ENCODE data around the gene BIVM.

The BIVM gene

GRCh38 chr13:102869948-102870676 lies 71.2 kb downstream of the BIVM start:
- Histone ChIP-seq H3K36me3 (peaks cover 34% of the 10 kb centered on the region), H3K4me3 (ENCODE audit: low read depth, low read length) (no peak overlapping the region), H3K4me1 (no peaks in the 10 kb centered on the region), H3K9me3 (no peaks in the 10 kb centered on the region), H3K27me3 (no peaks in the 10 kb centered on the region)
- no peak for DNase-seq
- TF ChIP-seq, protein P1, sequence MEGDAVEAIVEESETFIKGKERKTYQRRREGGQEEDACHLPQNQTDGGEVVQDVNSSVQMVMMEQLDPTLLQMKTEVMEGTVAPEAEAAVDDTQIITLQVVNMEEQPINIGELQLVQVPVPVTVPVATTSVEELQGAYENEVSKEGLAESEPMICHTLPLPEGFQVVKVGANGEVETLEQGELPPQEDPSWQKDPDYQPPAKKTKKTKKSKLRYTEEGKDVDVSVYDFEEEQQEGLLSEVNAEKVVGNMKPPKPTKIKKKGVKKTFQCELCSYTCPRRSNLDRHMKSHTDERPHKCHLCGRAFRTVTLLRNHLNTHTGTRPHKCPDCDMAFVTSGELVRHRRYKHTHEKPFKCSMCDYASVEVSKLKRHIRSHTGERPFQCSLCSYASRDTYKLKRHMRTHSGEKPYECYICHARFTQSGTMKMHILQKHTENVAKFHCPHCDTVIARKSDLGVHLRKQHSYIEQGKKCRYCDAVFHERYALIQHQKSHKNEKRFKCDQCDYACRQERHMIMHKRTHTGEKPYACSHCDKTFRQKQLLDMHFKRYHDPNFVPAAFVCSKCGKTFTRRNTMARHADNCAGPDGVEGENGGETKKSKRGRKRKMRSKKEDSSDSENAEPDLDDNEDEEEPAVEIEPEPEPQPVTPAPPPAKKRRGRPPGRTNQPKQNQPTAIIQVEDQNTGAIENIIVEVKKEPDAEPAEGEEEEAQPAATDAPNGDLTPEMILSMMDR (IDR thresholded peaks at IDR 0.05; ENCODE audit: low read depth, low read length) = no peak

DNA sequence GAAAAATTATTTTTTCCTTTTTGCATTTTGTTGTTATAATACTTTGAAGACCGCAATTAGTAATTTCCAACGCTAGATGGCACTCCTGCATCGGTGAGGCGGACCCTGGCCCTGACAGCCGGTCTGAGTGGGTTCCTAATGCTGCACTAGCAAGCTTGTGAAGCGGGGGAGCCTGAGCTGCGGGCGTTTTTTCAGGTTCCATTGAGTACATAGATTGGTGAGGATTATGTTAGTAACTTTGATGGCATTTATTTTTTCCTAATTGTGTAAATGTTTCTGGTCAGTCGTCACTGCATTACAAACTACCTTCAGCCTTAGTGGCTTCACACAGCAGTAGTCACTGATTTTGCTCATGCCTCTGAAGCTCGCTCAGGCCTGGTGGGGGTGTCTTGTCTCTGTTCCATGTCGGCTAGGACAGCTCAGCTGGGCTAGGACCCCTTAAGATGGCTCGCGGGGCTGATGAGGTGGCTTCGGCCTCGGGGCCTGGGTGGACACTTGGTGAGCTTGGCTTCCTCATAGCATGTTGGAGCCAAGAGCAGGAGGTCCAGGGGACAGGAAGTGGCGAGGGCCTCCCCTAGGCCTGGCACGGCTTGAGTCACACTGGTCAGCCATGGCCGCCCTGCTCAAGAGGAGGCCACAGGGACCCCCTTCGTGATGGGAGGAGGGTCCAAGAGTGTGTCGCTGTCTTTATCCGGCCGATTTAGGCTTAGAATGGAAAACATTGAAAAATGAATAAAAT lies 71.9 kb downstream of the BIVM start:
- Histone ChIP-seq H3K9me3 (no peaks in the 10 kb centered on the region), H3K4me1 (no peaks in the 10 kb centered on the region), H3K4me3 (ENCODE audit: low read depth, low read length) (no peak overlapping the region), H3K36me3 (peaks cover 37% of the 10 kb centered on the region), H3K27me3 (no peaks in the 10 kb centered on the region)
- DNase-seq = peak; percentile 75
- TF ChIP-seq, protein P1 (IDR thresholded peaks at IDR 0.05; ENCODE audit: low read depth, low read length) = peak; percentile 87

GRCh38 chr13:102872131-102872530 lies 73.2 kb downstream of the BIVM start:
- DNase-seq = no peak
- Histone ChIP-seq H3K36me3 (peaks cover 33% of the 10 kb centered on the region), H3K4me1 (no peaks in the 10 kb centered on the region), H3K4me3 (ENCODE audit: low read depth, low read length) (no peak overlapping the region), H3K27me3 (no peaks in the 10 kb centered on the region), H3K9me3 (no peaks in the 10 kb centered on the region)
- TF ChIP-seq, protein P1 (IDR thresholded peaks at IDR 0.05; ENCODE audit: low read depth, low read length) = no peak

DNA sequence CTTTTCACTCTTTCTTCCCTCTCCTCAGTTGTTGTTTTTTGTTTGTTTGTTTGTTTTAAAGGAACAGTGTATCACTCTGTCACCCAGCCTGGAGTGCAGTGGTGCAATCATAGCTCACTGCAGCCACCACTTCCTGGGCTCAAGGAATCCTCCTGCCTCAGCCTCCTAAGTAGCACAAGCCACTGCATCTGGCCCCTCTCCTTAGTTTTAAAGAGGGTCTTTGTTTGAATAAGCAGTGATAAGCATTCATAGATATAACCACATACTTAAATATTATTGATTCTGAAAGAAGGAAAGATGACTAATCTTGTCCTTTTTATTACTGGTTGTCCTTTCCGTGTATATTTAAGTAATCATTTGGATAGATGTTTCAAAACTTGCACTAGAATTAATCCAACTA lies 73.6 kb downstream of the BIVM start:
- Histone ChIP-seq H3K4me3 (ENCODE audit: low read depth, low read length) (no peak overlapping the region), H3K9me3 (no peaks in the 10 kb centered on the region), H3K27me3 (no peaks in the 10 kb centered on the region), H3K4me1 (no peaks in the 10 kb centered on the region), H3K36me3 (peaks cover 29% of the 10 kb centered on the region)
- TF ChIP-seq, protein P1 (IDR thresholded peaks at IDR 0.05; ENCODE audit: low read depth, low read length) = no peak
- no peak for DNase-seq

DNA sequence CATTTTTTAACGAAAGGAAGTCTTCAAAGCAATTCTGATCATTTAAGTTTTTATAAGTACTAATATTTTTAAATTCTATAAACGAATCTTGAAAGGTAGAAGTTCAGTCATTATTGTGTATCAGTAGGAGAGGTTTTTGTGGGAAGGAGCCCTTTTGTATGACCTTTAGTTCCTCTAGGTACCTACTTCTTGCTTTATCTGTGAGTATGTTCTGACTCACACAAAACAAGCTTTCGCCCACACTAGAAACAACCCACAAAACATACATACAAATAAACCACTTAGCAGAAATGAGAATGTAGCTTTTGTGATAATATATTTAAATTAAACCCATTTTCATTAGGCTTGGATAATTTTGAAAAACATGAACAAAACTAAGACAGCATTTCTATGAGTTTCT lies 74.7 kb downstream of the BIVM start:
- H3K4me3 ChIP-seq (ENCODE audit: low read depth, low read length) = no peak overlapping the region
- TF ChIP-seq, protein P1 (IDR thresholded peaks at IDR 0.05; ENCODE audit: low read depth, low read length) = no peak
- no peaks in the 10 kb centered on the region for H3K27me3 ChIP-seq
- peaks cover 28% of the 10 kb centered on the region for H3K36me3 ChIP-seq
- no peaks in the 10 kb centered on the region for H3K4me1 ChIP-seq
- DNase-seq = no peak
- no peaks in the 10 kb centered on the region for H3K9me3 ChIP-seq

GRCh38 chr13:102875256-102875655 lies 76.3 kb downstream of the BIVM start:
- H3K9me3 ChIP-seq = no peaks in the 10 kb centered on the region
- TF ChIP-seq, protein P1 (IDR thresholded peaks at IDR 0.05; ENCODE audit: low read depth, low read length) = no peak
- H3K4me3 ChIP-seq (ENCODE audit: low read depth, low read length) = no peak overlapping the region
- peaks cover 28% of the 10 kb centered on the region for H3K36me3 ChIP-seq
- DNase-seq = no peak
- no peaks in the 10 kb centered on the region for H3K4me1 ChIP-seq
- no peaks in the 10 kb centered on the region for H3K27me3 ChIP-seq

Data from BE2C (cell line).